Esophagus muscularis mucosa (tissue), 3 donors: ENCODE results near the gene KMT2D.

ENCODE experiments used
- CTCF ChIP-seq, 3 experiments: fragments of 200-600 bp in 2 of 3; fragments of 450-650 bp in 1 of 3; sonication (generic) in 2 of 3; IDR thresholded peaks; one replicate each; pipeline ENCODE4 v1.5.1; 2017 to 2019; ENCODE audit warnings: antibody characterized with exemption in 3 of 3, mild to moderate bottlenecking in 2 of 3, moderate library complexity in 1 of 3
- POLR2A ChIP-seq: fragments of 450-650 bp; IDR thresholded peaks from one replicate; pipeline ENCODE4 v1.6.1; 2017; ENCODE audit warnings: antibody characterized with exemption, moderate library complexity, mild to moderate bottlenecking, low read depth

- TF ChIP-seq CTCF (IDR thresholded peaks at IDR 0.05) (no peak), POLR2A (no peak)
These were observed 36.1 kb downstream of the KMT2D start for GRCh38 chr12:49024543-49024942.
